Muscle layer of duodenum (tissue), 2 donors: ENCODE measurements around the gene RBL2.
"Not testable (repeated sequence)": the region's sequence is repeated elsewhere in the genome, so short reads cannot be mapped to it uniquely, and the experiment has no call there.

Source experiments
- H3K27ac ChIP-seq: one replicate; pipeline ENCODE4 v1.7.0; 2013; ENCODE audit warnings: mild to moderate bottlenecking, low read length
- H3K27me3 ChIP-seq: one replicate; pipeline ENCODE4 v1.7.0; 2013; ENCODE audit warnings: low read depth, mild to moderate bottlenecking, control low read depth, low read length
- H3K36me3 ChIP-seq, 2 donors: one replicate each; pipeline ENCODE4 v1.7.0; 2013; ENCODE audit warnings: low read length in 2 of 2, control low read depth in 1 of 2, mild to moderate bottlenecking in 1 of 2; ENCODE audit not compliant: insufficient read depth in 2 of 2, control insufficient read depth in 1 of 2
- H3K4me1 ChIP-seq, 2 donors: one replicate each; pipeline ENCODE4 v1.7.0; 2013; ENCODE audit warnings: low read length in 2 of 2, mild to moderate bottlenecking in 2 of 2, control low read depth in 1 of 2, moderate library complexity in 1 of 2; ENCODE audit not compliant: insufficient read depth in 2 of 2, control insufficient read depth in 1 of 2
- H3K4me3 ChIP-seq, 2 donors: one replicate each; pipeline ENCODE4 v1.7.0; 2013; ENCODE audit warnings: low read length in 2 of 2, low read depth in 1 of 2, mild to moderate bottlenecking in 1 of 2
- H3K9me3 ChIP-seq, 2 donors: one replicate each; pipeline ENCODE4 v1.7.0; 2013; ENCODE audit warnings: low read length in 2 of 2, control low read depth in 1 of 2, mild to moderate bottlenecking in 1 of 2; ENCODE audit not compliant: control insufficient read depth in 1 of 2
- donor health status: healthy.

RBL2 gene

GRCh38 chr16:53434377-53435065, at the start of gene RBL2:
TSS of gene RBL2 (plus strand) at chr16:53434471. CDS start at chr16:53434557, 86 bp downstream.
- peak within 1 kb of the TSS; percentile 87 to 100 for H3K4me3 ChIP-seq
- no peaks in the 10 kb centered on the region for H3K27me3 ChIP-seq
- peak within 1 kb of the TSS; percentile 87 for H3K27ac ChIP-seq
- peaks cover 0 to 5% of the 10 kb centered on the region in 2 donors for H3K36me3 ChIP-seq
- peaks cover 10 to 14% of the 10 kb centered on the region in 2 donors for H3K4me1 ChIP-seq
- H3K9me3 ChIP-seq: no peaks in the 10 kb centered on the region

GRCh38 chr16:53384610-53385009, 49.7 kb upstream of the RBL2 start:
- H3K36me3 ChIP-seq, H3K4me1 ChIP-seq, H3K4me3 ChIP-seq, H3K9me3 ChIP-seq, H3K27me3 ChIP-seq, H3K27ac ChIP-seq: not testable (repeated sequence)

GRCh38 chr16:53404959-53405358, 29.3 kb upstream of the RBL2 start:
- H3K36me3 ChIP-seq: no peaks in the 10 kb centered on the region
- no peak overlapping the region for H3K4me3 ChIP-seq
- no peaks in the 10 kb centered on the region for H3K4me1 ChIP-seq
- no peak overlapping the region for H3K27ac ChIP-seq
- no peaks in the 10 kb centered on the region for H3K9me3 ChIP-seq
- H3K27me3 ChIP-seq: no peaks in the 10 kb centered on the region

GRCh38 chr16:53412549-53412948, 21.7 kb upstream of the RBL2 start:
- Histone ChIP-seq H3K27ac (no peak overlapping the region), H3K4me1 (no peaks in the 10 kb centered on the region), H3K9me3 (peaks cover 0 to 3% of the 10 kb centered on the region in 2 donors), H3K36me3 (no peaks in the 10 kb centered on the region), H3K4me3 (no peak overlapping the region), H3K27me3 (peaks cover 3% of the 10 kb centered on the region)

- Histone ChIP-seq H3K4me3 (no peak overlapping the region), H3K4me1 (no peaks in the 10 kb centered on the region), H3K9me3 (peaks cover 0 to 3% of the 10 kb centered on the region in 2 donors), H3K27me3 (peaks cover 3% of the 10 kb centered on the region), H3K36me3 (no peaks in the 10 kb centered on the region), H3K27ac (no peak overlapping the region)
These were observed 20.4 kb upstream of the RBL2 start for GRCh38 chr16:53413864-53414263.

GRCh38 chr16:53414381-53414780, 19.9 kb upstream of the RBL2 start:
- no peak overlapping the region for H3K27ac ChIP-seq
- H3K4me1 ChIP-seq: no peaks in the 10 kb centered on the region

GRCh38 chr16:53415504-53415903, 18.8 kb upstream of the RBL2 start:
- Histone ChIP-seq H3K9me3 (peaks cover 0 to 3% of the 10 kb centered on the region in 2 donors), H3K4me1 (no peaks in the 10 kb centered on the region), H3K27ac (no peak overlapping the region), H3K36me3 (no peaks in the 10 kb centered on the region), H3K4me3 (no peak overlapping the region), H3K27me3 (peaks cover 3% of the 10 kb centered on the region)

More at GRCh38 chr16:53414381-53414780, 19.9 kb upstream of the RBL2 start:
- no peak overlapping the region for H3K4me3 ChIP-seq
- peaks cover 3% of the 10 kb centered on the region for H3K27me3 ChIP-seq
- H3K9me3 ChIP-seq: peaks cover 0 to 3% of the 10 kb centered on the region in 2 donors
- H3K36me3 ChIP-seq: no peaks in the 10 kb centered on the region

- no peaks in the 10 kb centered on the region for H3K4me1 ChIP-seq
- peaks cover 0 to 3% of the 10 kb centered on the region in 2 donors for H3K9me3 ChIP-seq
- H3K27me3 ChIP-seq: peaks cover 3% of the 10 kb centered on the region
- H3K36me3 ChIP-seq: no peaks in the 10 kb centered on the region
- H3K4me3 ChIP-seq: no peak overlapping the region
- no peak overlapping the region for H3K27ac ChIP-seq
These were observed 17.3 kb upstream of the RBL2 start for GRCh38 chr16:53417011-53417410.

GRCh38 chr16:53417976-53418375, 16.3 kb upstream of the RBL2 start:
- peaks cover 3% of the 10 kb centered on the region for H3K27me3 ChIP-seq

GRCh38 chr16:53419383-53419709, 14.9 kb upstream of the RBL2 start:
- not testable (repeated sequence) for H3K27ac ChIP-seq, H3K4me1 ChIP-seq, H3K36me3 ChIP-seq, H3K4me3 ChIP-seq, H3K9me3 ChIP-seq, H3K27me3 ChIP-seq

More at GRCh38 chr16:53417976-53418375, 16.3 kb upstream of the RBL2 start:
- Histone ChIP-seq H3K27ac (no peak overlapping the region), H3K36me3 (no peaks in the 10 kb centered on the region), H3K4me3 (no peak overlapping the region), H3K4me1 (no peaks in the 10 kb centered on the region), H3K9me3 (peaks cover 0 to 3% of the 10 kb centered on the region in 2 donors)

- Histone ChIP-seq H3K27me3 (no peaks in the 10 kb centered on the region), H3K4me1 (no peaks in the 10 kb centered on the region), H3K4me3 (no peak overlapping the region), H3K27ac (no peak overlapping the region), H3K9me3 (no peaks in the 10 kb centered on the region), H3K36me3 (no peaks in the 10 kb centered on the region)
These were observed 13.0 kb upstream of the RBL2 start for GRCh38 chr16:53421248-53421647.

- not testable (repeated sequence) for H3K4me1 ChIP-seq, H3K27ac ChIP-seq, H3K4me3 ChIP-seq, H3K9me3 ChIP-seq, H3K36me3 ChIP-seq, H3K27me3 ChIP-seq
These were observed 10.3 kb upstream of the RBL2 start for GRCh38 chr16:53423968-53424367.
